K562 (cell line): ENCODE data around the gene CPLX1. TPM values are rescaled to one million over a fixed set of nuclear protein-coding genes. Genes with fewer than 3 reads are reported as not detected.

Experiments
- BCOR ChIP-seq: fragments of 450-650 bp; IDR thresholded peaks from 2 replicates; pipeline ENCODE4 v1.6.1; 2016
- BRCA1 ChIP-seq, 2 experiments: fragments of 450-650 bp in 1 of 2; sonication (generic) in 1 of 2; formaldehyde crosslinking in 1 of 2; IDR thresholded peaks; 2 replicates each; pipeline versions ENCODE4 v1.5.0 to v1.6.1; 2017 to 2020; ENCODE audit warnings: mild to moderate bottlenecking in 1 of 2, missing genetic modification reagents in 1 of 2
- DIDO1 ChIP-seq: fragments of 450-650 bp; IDR thresholded peaks from 2 replicates; pipeline ENCODE4 v1.6.1; 2016; ENCODE audit warnings: low read depth, missing biosample characterization, missing genetic modification characterization
- E2F1 ChIP-seq: sonication (generic); formaldehyde crosslinking; IDR thresholded peaks from 2 replicates; pipeline ENCODE4 v1.8.1; 2023; ENCODE audit warnings: mild to moderate bottlenecking, missing genetic modification reagents, moderate library complexity
- ESRRA ChIP-seq: fragments of 450-650 bp; IDR thresholded peaks from 2 replicates; pipeline ENCODE4 v1.6.1; 2014; ENCODE audit warnings: low read depth, mild to moderate bottlenecking, moderate library complexity, borderline replicate concordance
- GTF2B ChIP-seq: IDR thresholded peaks from 2 replicates; pipeline ENCODE4 v1.6.1; 2011; ENCODE audit not compliant: insufficient read length; ENCODE audit errors: extremely low read depth
- KAT2B ChIP-seq: IDR thresholded peaks from one replicate; pipeline ENCODE4 v1.6.1; 2012; ENCODE audit warnings: low read depth, mild to moderate bottlenecking, control low read depth, inconsistent platforms, low read length, moderate library complexity
- MYNN ChIP-seq, 2 experiments: sonication (generic); formaldehyde crosslinking in 1 of 2; IDR thresholded peaks; 2 replicates each; pipeline versions ENCODE4 v1.5.0 to v1.6.1; 2016 to 2020; ENCODE audit warnings: antibody characterized with exemption in 1 of 2, missing genetic modification reagents in 1 of 2
- NCOA2 ChIP-seq, 2 experiments: fragments of 450-650 bp; IDR thresholded peaks; 2 replicates each; pipeline ENCODE4 v1.6.1; 2018; ENCODE audit warnings: mild to moderate bottlenecking in 2 of 2, moderate library complexity in 1 of 2; ENCODE audit not compliant: partially characterized antibody in 2 of 2
- PHF21A ChIP-seq: fragments of 450-650 bp; IDR thresholded peaks from 2 replicates; pipeline ENCODE4 v1.6.1; 2017; ENCODE audit warnings: low read depth, borderline replicate concordance
- SNRNP70 ChIP-seq: fragments of 200-400 bp; formaldehyde crosslinking; optimal IDR thresholded peaks from 2 replicates; pipeline ENCODE3; 2017; ENCODE audit warnings: low read depth, low read length
- ZNF217 ChIP-seq: sonication (generic); formaldehyde crosslinking; IDR thresholded peaks from 2 replicates; pipeline ENCODE4 v1.8.0; 2022; ENCODE audit warnings: mild to moderate bottlenecking, missing genetic modification reagents
- ZNF263 ChIP-seq: sonication (generic); formaldehyde crosslinking; IDR thresholded peaks from 2 replicates; pipeline ENCODE4 v1.8.0; 2022; ENCODE audit warnings: mild to moderate bottlenecking, missing genetic modification reagents, borderline replicate concordance
- ZNF551 ChIP-seq: fragments of 250-450 bp; sonication (Bioruptor Pico); IDR thresholded peaks from 2 replicates; pipeline ENCODE4 v1.5.0; 2021; ENCODE audit warnings: mild to moderate bottlenecking, moderate library complexity
- ZNF696 ChIP-seq: fragments of 250-450 bp; sonication (Bioruptor Pico); conservative IDR thresholded peaks from 2 replicates; pipeline ENCODE4 v1.4.0; 2020; ENCODE audit warnings: mild to moderate bottlenecking, moderate library complexity
- polyA plus RNA-seq, 8 experiments: library from polyadenylated mRNA; depleted of rRNA in 4 of 8; stranded (reverse) in 5 of 8; unstranded in 3 of 8; fragments of >200 nt; fragmentation: Nextera tagmentation in 2 of 8; fragmentation: Illumina TruSeq in 1 of 8; extraction: Ambion mirVana in 2 of 8; extraction: Trizol in 1 of 8; gene quantifications; 2 replicates each; pipeline versions ENCODE4 v1.2.1 to v1.2.3, GENCODE V29; 2011 to 2014; ENCODE audit warnings: inconsistent platforms in 1 of 8, missing spikeins in 1 of 8
- total RNA-seq, 7 experiments: library from RNA; depleted of rRNA in 6 of 7; stranded (reverse); fragments of >200 nt in 6 of 7; fragmentation: Illumina TruSeq in 2 of 7; extraction: Trizol in 2 of 7; gene quantifications; 2 replicates each; pipeline versions ENCODE4 v1.2.1 to v1.2.3, GENCODE V29; 2011 to 2021; ENCODE audit warnings: low replicate concordance in 1 of 7

Gene CPLX1
- total and polyA plus RNA-seq, 9 of the 15 experiments (the other 6 are each of a cell fraction or from before 2014, with no cell fraction given), result 0.03 to 3.3 (median 0.17) TPM; not detected in 2

GRCh38 chr4:787561-787981 is 38.4 kb downstream of the CPLX1 start (continued):
- no peak for TF ChIP-seq E2F1 (CRISPR knock-in tag)
- no peak for TF ChIP-seq ZNF551 (CRISPR knock-in tag)
- TF ChIP-seq DIDO1 (tag), result no peak
- no peak for TF ChIP-seq PHF21A
- TF ChIP-seq NCOA2 (IDR thresholded peaks at IDR 0.05; ENCODE audit: partially characterized antibody in 2 of 2), result no peak
- TF ChIP-seq ZNF263 (CRISPR knock-in tag), result no peak
- no peak for TF ChIP-seq ZNF696 (CRISPR knock-in tag)
- no peak for TF ChIP-seq GTF2B
- TF ChIP-seq SNRNP70, result no peak
- TF ChIP-seq BCOR, result no peak
- TF ChIP-seq MYNN (IDR thresholded peaks at IDR 0.05), result no peak
- TF ChIP-seq MYNN (CRISPR knock-in tag; IDR thresholded peaks at IDR 0.05), result no peak
- no peak for TF ChIP-seq BRCA1 (IDR thresholded peaks at IDR 0.05)
- TF ChIP-seq BRCA1 (CRISPR knock-in tag; IDR thresholded peaks at IDR 0.05), result no peak
- TF ChIP-seq ZNF217 (CRISPR knock-in tag), result no peak
- no peak for TF ChIP-seq ESRRA
- TF ChIP-seq KAT2B, result no peak
